CD4-positive, alpha-beta memory T cell (primary cell): Measurements from ENCODE around the gene JAKMIP2. TPM values are rescaled to one million over a fixed set of nuclear protein-coding genes. Genes with fewer than 3 reads are reported as not detected.

ENCODE experiments used
- CTCF ChIA-PET: fragments of 350-600 bp; sonication (Branson Sonifier 250); formaldehyde crosslinking; loops from one replicate; lab custom pipeline; 2021; ENCODE audit warnings: inconsistent platforms; ENCODE audit not compliant: partially characterized antibody; lab: Charles Lee
- POLR2A ChIA-PET: fragments of 350-600 bp; sonication (Branson Sonifier 250); formaldehyde crosslinking; loops from one replicate; lab custom pipeline; 2021; ENCODE audit not compliant: partially characterized antibody; lab: Charles Lee
- DNase-seq, 5 donors: peaks; one replicate each; pipeline versions ENCODE4 v3.0.0 to v3.0.0-alpha.2; 2020 to 2022; ENCODE audit warnings: mixed read lengths in 1 of 5
- H3K27ac ChIP-seq: one replicate; pipeline ENCODE4 v1.7.0; 2013; ENCODE audit warnings: low read depth, low read length
- H3K27me3 ChIP-seq: 2 replicates; pipeline ENCODE4 v1.7.0; 2013; ENCODE audit warnings: mild to moderate bottlenecking, low read length, moderate library complexity; ENCODE audit not compliant: insufficient read depth
- H3K36me3 ChIP-seq: 2 replicates; pipeline ENCODE4 v1.7.0; 2013; ENCODE audit warnings: mild to moderate bottlenecking, low read length, moderate library complexity; ENCODE audit not compliant: insufficient read depth
- H3K4me1 ChIP-seq: 2 replicates; pipeline ENCODE4 v1.7.0; 2013; ENCODE audit warnings: mild to moderate bottlenecking, low read length, moderate library complexity; ENCODE audit not compliant: insufficient read depth
- H3K4me3 ChIP-seq, 2 donors: one replicate each; pipeline ENCODE4 v1.7.0; 2013; ENCODE audit warnings: low read length in 2 of 2, mild to moderate bottlenecking in 1 of 2
- H3K9me3 ChIP-seq, 2 donors: one replicate each; pipeline ENCODE4 v1.7.0; 2013; ENCODE audit warnings: low read length in 2 of 2, control low read depth in 1 of 2; ENCODE audit not compliant: control insufficient read depth in 1 of 2
- H3K27ac Mint-ChIP-seq, 7 donors: one replicate each; pipeline ENCODE4 v1.8.0; 2020 to 2021; ENCODE audit warnings: mixed read lengths in 7 of 7, mild to moderate bottlenecking in 6 of 7, inconsistent platforms in 3 of 7, moderate library complexity in 3 of 7
- H3K27me3 Mint-ChIP-seq, 2 donors: one replicate each; pipeline ENCODE4 v1.8.0; 2020 to 2021; ENCODE audit warnings: mixed read lengths in 2 of 2
- H3K36me3 Mint-ChIP-seq, 2 donors: one replicate each; pipeline ENCODE4 v1.8.0; 2020 to 2021; ENCODE audit warnings: mixed read lengths in 2 of 2, inconsistent platforms in 1 of 2, mild to moderate bottlenecking in 1 of 2
- H3K4me1 Mint-ChIP-seq, 4 donors: one replicate each; pipeline ENCODE4 v1.8.0; 2020 to 2021; ENCODE audit warnings: mixed read lengths in 4 of 4, mild to moderate bottlenecking in 1 of 4
- H3K4me3 Mint-ChIP-seq, 8 donors: one replicate each; pipeline ENCODE4 v1.8.0; 2020 to 2021; ENCODE audit warnings: mixed read lengths in 8 of 8, mild to moderate bottlenecking in 7 of 8, moderate library complexity in 6 of 8, inconsistent platforms in 3 of 8
- H3K9me3 Mint-ChIP-seq, 8 donors: one replicate each; pipeline ENCODE4 v1.8.0; 2020 to 2021; ENCODE audit warnings: mixed read lengths in 8 of 8, mild to moderate bottlenecking in 5 of 8, inconsistent platforms in 3 of 8, moderate library complexity in 1 of 8
- intact Hi-C: fragments of 100-400 bp; cut with micrococcal nuclease; formaldehyde crosslinking; loops from one replicate; pipeline ENCODE4 v1.15.1; 2023
- polyA plus RNA-seq, 2 donors: library from polyadenylated mRNA; unstranded; fragments of 300-500 nt; fragmentation: Illumina TruSeq; gene quantifications; one replicate each; pipeline ENCODE4 v1.2.3, GENCODE V29; 2021
- total RNA-seq, 2 experiments: library from RNA; stranded (reverse); gene quantifications; one replicate each; pipeline ENCODE4 v1.2.3, GENCODE V29; 2021

Gene JAKMIP2
- total and polyA plus RNA-seq, 4 experiments from 2014 or later: 0.32 to 1.7 (median 1.0) TPM

- no peak overlapping the region for H3K4me3 Mint-ChIP-seq
- peaks cover 0 to 8% (median under 1%) of the 10 kb centered on the region in 8 donors for H3K9me3 Mint-ChIP-seq
- H3K36me3 ChIP-seq: no peaks in the 10 kb centered on the region
- no peaks in the 10 kb centered on the region for H3K9me3 ChIP-seq
- ChIA-PET CTCF (no interaction called here), POLR2A (no interaction called here)
- H3K27ac ChIP-seq: no peak overlapping the region
- H3K36me3 Mint-ChIP-seq: no peaks in the 10 kb centered on the region
- no peak overlapping the region for H3K4me3 ChIP-seq
- no peaks in the 10 kb centered on the region for H3K27me3 Mint-ChIP-seq
- no peaks in the 10 kb centered on the region for H3K4me1 Mint-ChIP-seq
- no peaks in the 10 kb centered on the region for H3K27me3 ChIP-seq
- no peak overlapping the region for H3K27ac Mint-ChIP-seq
- intact Hi-C loops: no loop called here
- no peaks in the 10 kb centered on the region for H3K4me1 ChIP-seq
- DNase-seq: no peak
Observed at GRCh38 chr5:147661541-147661940, 121.0 kb downstream of the JAKMIP2 start.

GRCh38 chr5:147659166-147659929 is 123.2 kb downstream of the JAKMIP2 start:
- CTCF ChIA-PET: no interaction called here
- POLR2A ChIA-PET: no interaction called here
- Histone ChIP-seq H3K36me3 (no peaks in the 10 kb centered on the region), H3K27me3 (no peaks in the 10 kb centered on the region), H3K4me1 (no peaks in the 10 kb centered on the region), H3K9me3 (no peaks in the 10 kb centered on the region), H3K4me3 (no peak overlapping the region), H3K27ac (no peak overlapping the region)
- no peaks in the 10 kb centered on the region for H3K4me1 Mint-ChIP-seq
- no peaks in the 10 kb centered on the region for H3K36me3 Mint-ChIP-seq
- peaks cover 0 to 18% (median 8%) of the 10 kb centered on the region in 8 donors for H3K9me3 Mint-ChIP-seq
- no peak overlapping the region for H3K4me3 Mint-ChIP-seq
- H3K27ac Mint-ChIP-seq: no peak overlapping the region
- H3K27me3 Mint-ChIP-seq: no peaks in the 10 kb centered on the region
- DNase-seq: no peak
- intact Hi-C loops: no loop called here

GRCh38 chr5:147658293-147658932 is 124.1 kb downstream of the JAKMIP2 start:
- Histone ChIP-seq H3K27me3 (no peaks in the 10 kb centered on the region), H3K9me3 (no peaks in the 10 kb centered on the region), H3K27ac (no peak overlapping the region), H3K4me3 (no peak overlapping the region), H3K4me1 (no peaks in the 10 kb centered on the region), H3K36me3 (no peaks in the 10 kb centered on the region)
- Mint-ChIP-seq H3K36me3 (no peaks in the 10 kb centered on the region), H3K4me1 (no peaks in the 10 kb centered on the region), H3K27ac (no peak overlapping the region), H3K4me3 (no peak overlapping the region), H3K9me3 (peaks cover 0 to 19% (median 9%) of the 10 kb centered on the region in 8 donors), H3K27me3 (no peaks in the 10 kb centered on the region)
- ChIA-PET CTCF (no interaction called here), POLR2A (no interaction called here)
- DNase-seq: no peak
- intact Hi-C loops: no loop called here

- Histone ChIP-seq H3K4me3 (no peak overlapping the region), H3K27me3 (no peaks in the 10 kb centered on the region), H3K27ac (no peak overlapping the region), H3K9me3 (no peaks in the 10 kb centered on the region), H3K36me3 (no peaks in the 10 kb centered on the region), H3K4me1 (no peaks in the 10 kb centered on the region)
- Mint-ChIP-seq H3K9me3 (peaks cover 0 to 4% (median 0%) of the 10 kb centered on the region in 8 donors), H3K27ac (no peak overlapping the region), H3K4me3 (no peak overlapping the region), H3K4me1 (peaks cover 0 to 5% (median 2%) of the 10 kb centered on the region in 4 donors), H3K27me3 (no peaks in the 10 kb centered on the region), H3K36me3 (peaks cover 0 to 2% of the 10 kb centered on the region in 2 donors)
- ChIA-PET CTCF (no interaction called here), POLR2A (no interaction called here)
- no peak for DNase-seq
- intact Hi-C loops: no loop called here
Observed at GRCh38 chr5:147648597-147648996, 133.9 kb downstream of the JAKMIP2 start.

GRCh38 chr5:147645197-147645596 is 137.3 kb downstream of the JAKMIP2 start:
- DNase-seq: no peak
- intact Hi-C loops: no loop called here
- peaks cover 0 to 5% (median 2%) of the 10 kb centered on the region in 4 donors for H3K4me1 Mint-ChIP-seq
- peaks cover 0 to 2% (median 0%) of the 10 kb centered on the region in 8 donors for H3K9me3 Mint-ChIP-seq
- Histone ChIP-seq H3K4me1 (no peaks in the 10 kb centered on the region), H3K9me3 (no peaks in the 10 kb centered on the region), H3K27ac (no peak overlapping the region), H3K27me3 (no peaks in the 10 kb centered on the region), H3K36me3 (no peaks in the 10 kb centered on the region), H3K4me3 (no peak overlapping the region)
- H3K4me3 Mint-ChIP-seq: no peak overlapping the region
- POLR2A ChIA-PET: no interaction called here
- no peaks in the 10 kb centered on the region for H3K27me3 Mint-ChIP-seq
- peaks cover 0 to 2% of the 10 kb centered on the region in 2 donors for H3K36me3 Mint-ChIP-seq
- peak overlapping the region in 1 of 7 donors; percentile 53 for H3K27ac Mint-ChIP-seq
- CTCF ChIA-PET: interaction anchor here (1.4 kb wide), 1 partner anchor 11 kb away, joined by 3 read pairs; no protein-coding TSS in a partner anchor

- no peak overlapping the region for H3K4me3 ChIP-seq
- ChIA-PET POLR2A (no interaction called here), CTCF (no interaction called here)
- Mint-ChIP-seq H3K27me3 (no peaks in the 10 kb centered on the region), H3K9me3 (peaks cover 0 to 2% (median 0%) of the 10 kb centered on the region in 8 donors), H3K36me3 (peaks cover 0 to 2% of the 10 kb centered on the region in 2 donors), H3K4me3 (no peak overlapping the region), H3K4me1 (peaks cover 0 to 5% (median 2%) of the 10 kb centered on the region in 4 donors), H3K27ac (no peak overlapping the region)
- H3K27ac ChIP-seq: no peak overlapping the region
- H3K36me3 ChIP-seq: no peaks in the 10 kb centered on the region
- H3K27me3 ChIP-seq: no peaks in the 10 kb centered on the region
- intact Hi-C loops: no loop called here
- no peaks in the 10 kb centered on the region for H3K4me1 ChIP-seq
- H3K9me3 ChIP-seq: no peaks in the 10 kb centered on the region
- no peak for DNase-seq
Observed at GRCh38 chr5:147644460-147644859, 138.1 kb downstream of the JAKMIP2 start.

- H3K27me3 ChIP-seq: no peaks in the 10 kb centered on the region
- Mint-ChIP-seq H3K27me3 (no peaks in the 10 kb centered on the region), H3K27ac (no peak overlapping the region), H3K4me1 (peaks cover 0 to 3% (median under 1%) of the 10 kb centered on the region in 4 donors), H3K4me3 (no peak overlapping the region), H3K36me3 (peaks cover 0 to 2% of the 10 kb centered on the region in 2 donors), H3K9me3 (peaks cover 0 to 2% (median 0%) of the 10 kb centered on the region in 8 donors)
- intact Hi-C loops: no loop called here
- no peaks in the 10 kb centered on the region for H3K4me1 ChIP-seq
- no peak overlapping the region for H3K4me3 ChIP-seq
- ChIA-PET POLR2A (no interaction called here), CTCF (no interaction called here)
- DNase-seq: no peak
- H3K9me3 ChIP-seq: no peaks in the 10 kb centered on the region
- H3K36me3 ChIP-seq: no peaks in the 10 kb centered on the region
- no peak overlapping the region for H3K27ac ChIP-seq
Observed at GRCh38 chr5:147643142-147643541, 139.4 kb downstream of the JAKMIP2 start.
